Hepatocyte (in vitro differentiated cells): ENCODE data around the gene CHAMP1. TPM values are rescaled to one million over a fixed set of nuclear protein-coding genes. Genes with fewer than 3 reads are reported as not detected.

Experiments used
- DNase-seq: peaks from one replicate; pipeline ENCODE4 v3.0.0-alpha.2; 2016; ENCODE audit warnings: low spot score
- H2AFZ ChIP-seq: fragments of 200-600 bp; sonication (generic); 2 replicates; pipeline ENCODE4 v1.6.0; 2016; ENCODE audit warnings: antibody characterized with exemption, mild to moderate bottlenecking
- H3K27ac ChIP-seq: fragments of 200-600 bp; sonication (generic); 2 replicates; pipeline ENCODE4 v1.5.1; 2016; ENCODE audit warnings: mild to moderate bottlenecking
- H3K27me3 ChIP-seq: fragments of 200-600 bp; sonication (generic); 2 replicates; pipeline ENCODE4 v1.6.1; 2016
- H3K36me3 ChIP-seq: fragments of 200-600 bp; sonication (generic); replicated peaks from 2 replicates; pipeline ENCODE4 v1.5.1; 2016; ENCODE audit warnings: low read depth; ENCODE audit not compliant: insufficient read depth
- H3K4me1 ChIP-seq: fragments of 200-600 bp; sonication (generic); 2 replicates; pipeline ENCODE4 v1.5.1; 2016; ENCODE audit warnings: mild to moderate bottlenecking, moderate library complexity; ENCODE audit not compliant: insufficient read depth
- H3K4me2 ChIP-seq: fragments of 200-600 bp; sonication (generic); 2 replicates; pipeline ENCODE4 v1.6.0; 2016
- H3K4me3 ChIP-seq: fragments of 200-600 bp; sonication (generic); 2 replicates; pipeline ENCODE4 v1.5.1; 2016; ENCODE audit warnings: mild to moderate bottlenecking
- H3K79me2 ChIP-seq: fragments of 200-600 bp; sonication (generic); 2 replicates; pipeline ENCODE4 v1.6.0; 2017; ENCODE audit warnings: mild to moderate bottlenecking
- H3K9me2 ChIP-seq: fragments of 200-600 bp; sonication (generic); replicated peaks from 2 replicates; pipeline ENCODE4 v1.6.0; 2017; ENCODE audit warnings: mild to moderate bottlenecking; ENCODE audit not compliant: insufficient read depth
- H3K9me3 ChIP-seq: fragments of 200-600 bp; sonication (generic); 2 replicates; pipeline ENCODE4 v1.5.1; 2016; ENCODE audit warnings: low read depth, mild to moderate bottlenecking
- H4K20me1 ChIP-seq: fragments of 200-600 bp; sonication (generic); 2 replicates; pipeline ENCODE4 v1.6.0; 2016; ENCODE audit warnings: mild to moderate bottlenecking; ENCODE audit not compliant: insufficient read depth, poor library complexity, severe bottlenecking
- CTCF ChIP-seq: fragments of 200-600 bp; sonication (generic); IDR thresholded peaks from 2 replicates; pipeline ENCODE4 v1.5.1; 2016; ENCODE audit warnings: antibody characterized with exemption, mild to moderate bottlenecking; ENCODE audit not compliant: poor library complexity
- EZH2 ChIP-seq: fragments of 200-600 bp; sonication (generic); IDR thresholded peaks from 2 replicates; pipeline ENCODE4 v1.6.1; 2016; ENCODE audit warnings: antibody characterized with exemption, mild to moderate bottlenecking, borderline replicate concordance
- EZH2phosphoT487 ChIP-seq: fragments of 200-600 bp; sonication (generic); IDR thresholded peaks from one replicate; pipeline ENCODE4 v1.6.1; 2018; ENCODE audit warnings: antibody characterized with exemption, mild to moderate bottlenecking, low read depth, moderate library complexity; ENCODE audit not compliant: unreplicated experiment, severe bottlenecking
- WGBS: methylation state at CpG from one replicate; pipeline ENCODE4 v1.1.6; 2016; ENCODE audit warnings: low lambda C conversion rate; ENCODE audit errors: missing lambda C conversion rate; 5-methylcytosine and 5-hydroxymethylcytosine counted together
- polyA plus RNA-seq: library from polyadenylated mRNA; unstranded; fragments of >200 nt; fragmentation: Nextera tagmentation; extraction: Ambion mirVana; gene quantifications from 2 replicates; pipeline ENCODE4 v1.2.1, GENCODE V29; 2016
- total RNA-seq: library from RNA; depleted of rRNA; stranded (reverse); fragments of >200 nt; gene quantifications from 2 replicates; pipeline ENCODE4 v1.2.3, GENCODE V29; 2014

CHAMP1 gene
- total and polyA plus RNA-seq, 2 experiments from 2014 or later: 6.6 to 12.8 TPM

- H3K9me2 ChIP-seq: no peaks in the 10 kb centered on the region
- no peak overlapping the region for H3K4me2 ChIP-seq
- H3K79me2 ChIP-seq: peaks cover 23% of the 10 kb centered on the region
- H3K9me3 ChIP-seq: no peaks in the 10 kb centered on the region
- H3K4me3 ChIP-seq: no peak overlapping the region
- peaks cover 4% of the 10 kb centered on the region for H4K20me1 ChIP-seq
- no peaks in the 10 kb centered on the region for H3K36me3 ChIP-seq
- TF ChIP-seq EZH2phosphoT487 (no peak), CTCF (no peak), EZH2 (no peak)
- 92% methylated on average over 10 of the region's 10 CpGs for WGBS
- H2AFZ ChIP-seq: no peak overlapping the region
- H3K27ac ChIP-seq: no peak overlapping the region
- H3K27me3 ChIP-seq: no peaks in the 10 kb centered on the region
- no peaks in the 10 kb centered on the region for H3K4me1 ChIP-seq
- no peak for DNase-seq
Measured at GRCh38 chr13:114296448-114296847, 17.9 kb upstream of the CHAMP1 start.

DNA sequence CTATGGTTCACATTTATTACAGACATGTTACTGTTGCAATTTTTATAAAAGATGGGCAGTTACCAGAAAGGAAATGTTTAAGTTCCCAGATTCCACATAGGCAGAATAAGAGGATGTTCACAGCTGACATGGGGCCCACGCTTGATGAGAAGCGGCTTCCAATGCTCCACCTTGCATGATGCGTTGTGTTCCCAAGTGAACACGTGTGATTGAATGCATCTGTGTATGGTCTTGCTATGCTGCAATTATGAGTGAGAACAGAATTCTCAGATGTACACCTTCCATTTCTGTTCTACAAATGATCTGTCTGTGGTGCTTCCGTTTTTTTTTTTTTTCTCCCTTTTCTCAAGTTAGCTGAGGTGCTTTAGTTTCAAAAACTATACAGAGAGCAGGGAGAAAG, 17.4 kb upstream of the CHAMP1 start:
- no peaks in the 10 kb centered on the region for H3K36me3 ChIP-seq
- H3K4me1 ChIP-seq: no peaks in the 10 kb centered on the region
- no peaks in the 10 kb centered on the region for H3K9me3 ChIP-seq
- no peak overlapping the region for H3K4me2 ChIP-seq
- no peak for TF ChIP-seq CTCF
- no peak for TF ChIP-seq EZH2phosphoT487
- TF ChIP-seq EZH2: no peak
- peaks cover 4% of the 10 kb centered on the region for H4K20me1 ChIP-seq
- DNase-seq: no peak
- H3K4me3 ChIP-seq: no peak overlapping the region
- H3K27me3 ChIP-seq: no peaks in the 10 kb centered on the region
- H2AFZ ChIP-seq: no peak overlapping the region
- peaks cover 20% of the 10 kb centered on the region for H3K79me2 ChIP-seq
- no peaks in the 10 kb centered on the region for H3K9me2 ChIP-seq
- H3K27ac ChIP-seq: no peak overlapping the region
- WGBS: 94% methylated on average over 5 of the region's 5 CpGs

GRCh38 chr13:114298866-114299265, 15.4 kb upstream of the CHAMP1 start:
- H3K9me3 ChIP-seq: no peaks in the 10 kb centered on the region
- no peak for DNase-seq
- peaks cover 7% of the 10 kb centered on the region for H3K4me1 ChIP-seq
- no peaks in the 10 kb centered on the region for H3K36me3 ChIP-seq
- no peak overlapping the region for H3K4me3 ChIP-seq
- H3K27ac ChIP-seq: no peak overlapping the region
- no peaks in the 10 kb centered on the region for H3K9me2 ChIP-seq
- no peak for TF ChIP-seq CTCF
- TF ChIP-seq EZH2: no peak
- TF ChIP-seq EZH2phosphoT487: no peak
- 85% methylated on average over 12 of the region's 12 CpGs for WGBS
- no peak overlapping the region for H2AFZ ChIP-seq
- peaks cover 4% of the 10 kb centered on the region for H4K20me1 ChIP-seq
- no peaks in the 10 kb centered on the region for H3K27me3 ChIP-seq
- peaks cover 5% of the 10 kb centered on the region for H3K79me2 ChIP-seq
- no peak overlapping the region for H3K4me2 ChIP-seq
